ENCODE results near the gene LOXL4.

The LOXL4 gene

DNA sequence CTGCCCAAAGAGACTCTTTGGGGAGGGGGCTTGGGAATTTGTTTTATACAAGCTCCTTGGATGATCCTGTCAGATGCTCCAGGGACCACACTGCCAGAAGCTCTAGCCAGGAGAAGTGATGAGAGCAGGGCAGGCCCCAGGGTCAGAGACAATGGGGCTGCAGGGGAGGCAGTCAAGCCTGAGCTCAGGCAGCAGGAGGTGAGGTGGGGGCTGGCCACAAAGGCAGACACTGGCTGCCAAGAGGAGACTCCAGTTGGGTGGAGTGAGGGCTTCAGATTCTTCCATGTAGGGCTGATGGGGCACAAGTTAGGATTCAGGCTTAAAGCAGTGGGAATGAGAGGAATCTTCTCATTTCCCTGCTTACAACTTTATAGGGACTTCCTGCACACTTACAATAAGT, 35.6 kb upstream of the LOXL4 start:
- no peak overlapping the region for H3K4me3 ChIP-seq (replicated peaks in 1 of 2; ENCODE audit: low read depth in 2 of 2, low read length in 2 of 2)
- no peak for DNase-seq (ENCODE audit: low read depth in 2 of 2)
- TF ChIP-seq, protein P1, sequence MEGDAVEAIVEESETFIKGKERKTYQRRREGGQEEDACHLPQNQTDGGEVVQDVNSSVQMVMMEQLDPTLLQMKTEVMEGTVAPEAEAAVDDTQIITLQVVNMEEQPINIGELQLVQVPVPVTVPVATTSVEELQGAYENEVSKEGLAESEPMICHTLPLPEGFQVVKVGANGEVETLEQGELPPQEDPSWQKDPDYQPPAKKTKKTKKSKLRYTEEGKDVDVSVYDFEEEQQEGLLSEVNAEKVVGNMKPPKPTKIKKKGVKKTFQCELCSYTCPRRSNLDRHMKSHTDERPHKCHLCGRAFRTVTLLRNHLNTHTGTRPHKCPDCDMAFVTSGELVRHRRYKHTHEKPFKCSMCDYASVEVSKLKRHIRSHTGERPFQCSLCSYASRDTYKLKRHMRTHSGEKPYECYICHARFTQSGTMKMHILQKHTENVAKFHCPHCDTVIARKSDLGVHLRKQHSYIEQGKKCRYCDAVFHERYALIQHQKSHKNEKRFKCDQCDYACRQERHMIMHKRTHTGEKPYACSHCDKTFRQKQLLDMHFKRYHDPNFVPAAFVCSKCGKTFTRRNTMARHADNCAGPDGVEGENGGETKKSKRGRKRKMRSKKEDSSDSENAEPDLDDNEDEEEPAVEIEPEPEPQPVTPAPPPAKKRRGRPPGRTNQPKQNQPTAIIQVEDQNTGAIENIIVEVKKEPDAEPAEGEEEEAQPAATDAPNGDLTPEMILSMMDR (IDR thresholded peaks at IDR 0.05; ENCODE audit: low read depth, low read length), result no peak

GRCh38 chr10:98302741-98303365, 34.9 kb upstream of the LOXL4 start:
- TF ChIP-seq, protein P1 (IDR thresholded peaks at IDR 0.05; ENCODE audit: low read depth, low read length), result no peak
- no peak overlapping the region for H3K4me3 ChIP-seq (replicated peaks in 1 of 2; ENCODE audit: low read depth in 2 of 2, low read length in 2 of 2)
- peak in 1 of 2 donors; percentile 11 for DNase-seq (ENCODE audit: low read depth in 2 of 2)

- H3K4me3 ChIP-seq (replicated peaks in 1 of 2; ENCODE audit: low read depth in 2 of 2, low read length in 2 of 2), result no peak overlapping the region
- TF ChIP-seq, protein P1 (IDR thresholded peaks at IDR 0.05; ENCODE audit: low read depth, low read length), result no peak
- DNase-seq (ENCODE audit: low read depth in 2 of 2), result no peak
Measured at GRCh38 chr10:98301664-98302319, 33.8 kb upstream of the LOXL4 start.

DNA sequence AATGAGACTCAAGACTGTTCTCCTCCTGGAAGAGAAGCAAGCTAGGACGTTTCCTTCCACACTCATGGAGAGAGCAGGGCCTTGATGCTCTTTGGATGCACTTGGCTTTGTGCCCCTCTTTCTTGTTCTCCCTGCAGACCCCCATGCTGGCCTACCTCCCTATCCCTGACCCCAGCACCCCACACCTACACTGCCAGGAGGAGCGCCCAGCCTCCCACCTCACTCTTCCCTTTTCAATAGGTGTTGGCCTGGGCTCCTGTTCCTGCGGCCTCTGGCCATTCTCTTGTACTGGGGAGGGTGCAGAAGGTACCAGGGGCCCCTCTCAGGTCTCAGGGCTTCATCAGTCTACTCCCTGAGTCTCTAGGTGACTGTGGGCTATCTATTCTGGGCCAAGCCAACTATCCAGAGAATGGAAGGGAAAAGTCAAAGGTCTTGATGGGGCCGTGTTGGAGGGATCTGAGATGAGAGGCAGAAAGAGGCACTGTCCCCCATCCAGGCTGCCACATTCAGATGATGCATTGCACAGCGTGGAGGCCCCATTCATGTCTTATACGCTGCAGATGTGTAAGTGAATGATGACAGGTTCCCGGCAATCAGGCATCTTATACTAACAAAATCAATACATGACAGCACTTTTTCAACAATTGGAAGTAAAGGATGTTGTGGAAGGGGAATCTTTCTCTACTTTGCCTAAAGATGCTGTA, 32.7 kb upstream of the LOXL4 start:
- TF ChIP-seq, protein P1 (IDR thresholded peaks at IDR 0.05; ENCODE audit: low read depth, low read length), result no peak
- no peak overlapping the region for H3K4me3 ChIP-seq (replicated peaks in 1 of 2; ENCODE audit: low read depth in 2 of 2, low read length in 2 of 2)
- DNase-seq (ENCODE audit: low read depth in 2 of 2), result no peak

DNA sequence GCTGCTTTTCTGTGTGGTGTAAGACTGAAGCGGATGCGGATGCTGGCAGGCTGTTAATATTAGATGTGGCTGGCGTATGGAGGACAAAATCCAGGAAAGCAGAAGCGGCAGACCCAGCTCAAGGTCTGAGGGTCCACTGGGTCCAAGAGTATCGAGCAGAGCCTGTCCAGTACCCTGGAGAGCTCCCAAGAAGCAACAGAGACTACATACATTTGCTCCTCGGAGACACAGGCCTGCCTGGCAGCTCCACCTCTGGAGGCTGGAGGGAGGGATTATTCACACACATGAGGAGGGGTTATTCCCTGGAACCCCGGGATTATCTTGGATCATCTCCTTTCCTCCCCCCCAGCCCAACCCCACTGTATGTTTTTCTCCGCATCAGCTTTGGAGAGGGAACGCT, 31.3 kb upstream of the LOXL4 start:
- peak in 1 of 2 donors; percentile 18 for DNase-seq (ENCODE audit: low read depth in 2 of 2)
- H3K4me3 ChIP-seq (replicated peaks in 1 of 2; ENCODE audit: low read depth in 2 of 2, low read length in 2 of 2), result no peak overlapping the region
- TF ChIP-seq, protein P1 (IDR thresholded peaks at IDR 0.05; ENCODE audit: low read depth, low read length), result no peak

DNA sequence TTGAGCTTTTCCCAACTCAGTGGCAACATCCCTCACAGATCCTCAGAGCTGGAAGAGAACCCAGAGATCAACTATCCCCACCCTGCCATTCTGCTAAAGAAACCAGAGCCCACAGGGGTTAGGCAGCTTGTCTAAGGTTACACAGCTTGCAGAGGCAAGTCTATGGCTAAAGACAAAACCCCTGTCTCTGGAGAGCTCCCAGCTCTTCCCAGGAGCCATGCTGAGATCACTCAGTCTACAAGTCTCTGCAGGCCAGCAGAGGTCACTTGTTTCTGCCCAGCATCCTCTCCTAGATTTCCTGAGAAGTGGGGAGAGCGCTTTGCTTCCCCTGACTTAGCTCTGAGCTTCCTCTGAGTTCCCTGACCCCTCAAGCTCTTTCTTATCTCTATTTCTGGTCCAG, 28.5 kb upstream of the LOXL4 start:
- no peak overlapping the region for H3K4me3 ChIP-seq (replicated peaks in 1 of 2; ENCODE audit: low read depth in 2 of 2, low read length in 2 of 2)
- DNase-seq (ENCODE audit: low read depth in 2 of 2), result peak in 1 of 2 donors; percentile 4
- TF ChIP-seq, protein P1 (IDR thresholded peaks at IDR 0.05; ENCODE audit: low read depth, low read length), result no peak

Measured in cardiac fibroblast (primary cell).